Ovary (tissue), 9 donors: Measurements from ENCODE around the gene SVIL. TPM values are rescaled to one million over a fixed set of nuclear protein-coding genes. Genes with fewer than 3 reads are reported as not detected.
"Not testable (repeated sequence)": the region's sequence is repeated elsewhere in the genome, so short reads cannot be mapped to it uniquely, and the experiment has no call there.

ENCODE experiments used
- DNase-seq, 5 donors: peaks; one replicate each; pipeline ENCODE4 v3.0.0-alpha.2; 2019 to 2020
- H3K27ac ChIP-seq, 2 donors: fragments of 200-600 bp; one replicate each; pipeline versions ENCODE4 v1.5.1 to v1.8.0; 2019 to 2022
- H3K27me3 ChIP-seq: fragments of 200-600 bp; one replicate; pipeline ENCODE4 v1.8.0; 2022
- H3K36me3 ChIP-seq: fragments of 200-600 bp; sonication (generic); one replicate; pipeline ENCODE4 v1.5.1; 2019
- H3K4me1 ChIP-seq: one replicate; pipeline ENCODE4 v1.8.1; 2013; ENCODE audit warnings: mild to moderate bottlenecking, moderate library complexity; ENCODE audit not compliant: insufficient read depth
- H3K4me3 ChIP-seq: fragments of 200-600 bp; sonication (generic); one replicate; pipeline ENCODE4 v1.5.1; 2017
- H3K9me3 ChIP-seq, 2 donors: fragments of 200-600 bp in 1 of 2; sonication (generic) in 1 of 2; one replicate each; pipeline versions ENCODE4 v1.5.1 to v1.8.1; 2013 to 2019; ENCODE audit warnings: mild to moderate bottlenecking in 1 of 2, moderate library complexity in 1 of 2
- CTCF ChIP-seq, 3 donors: fragments of 450-650 bp in 2 of 3; fragments of 200-600 bp in 1 of 3; IDR thresholded peaks; one replicate each; pipeline versions ENCODE4 v1.5.1 to v1.8.0; 2016 to 2022; ENCODE audit warnings: antibody characterized with exemption in 3 of 3, mild to moderate bottlenecking in 1 of 3
- EP300 ChIP-seq: sonication (generic); formaldehyde crosslinking; IDR thresholded peaks from one replicate; pipeline ENCODE4 v1.6.1; 2017; ENCODE audit warnings: antibody characterized with exemption
- POLR2A ChIP-seq: fragments of 450-650 bp; IDR thresholded peaks from one replicate; pipeline ENCODE4 v1.6.1; 2017; ENCODE audit warnings: antibody characterized with exemption, mild to moderate bottlenecking, moderate library complexity
- WGBS, 3 donors: extraction: QIAGEN DNeasy Blood & Tissue Kit in 1 of 3; methylation state at CpG; one replicate each; pipeline versions ENCODE4 v1.1.5 to v1.1.7; 2013 to 2017; 5-methylcytosine and 5-hydroxymethylcytosine counted together
- intact Hi-C, 4 donors: fragments of 100-400 bp; cut with DNase I; formaldehyde crosslinking; loops; one replicate each; pipeline versions ENCODE4 v1.11.0 to v1.15.1; 2022 to 2023
- polyA plus RNA-seq, 2 donors: library from polyadenylated mRNA; stranded (reverse); fragments of 200-250 nt in 1 of 2; fragments of 350-450 nt in 1 of 2; fragmentation: Illumina TruSeq in 1 of 2; extraction: RNeasy Lipid Tissue Mini Kit (QIAGEN cat#74804) in 1 of 2; gene quantifications; one replicate each; pipeline ENCODE4 v1.2.3, GENCODE V29; 2013 to 2014
- total RNA-seq, 7 donors: library from RNA; depleted of rRNA in 2 of 7; stranded (reverse); fragments of >200 nt in 2 of 7; fragmentation: NEBNext Ultra II Directional in 3 of 7; extraction: Animal tissue kit (Norgen Biotek cat#: 25700) in 3 of 7; gene quantifications; one replicate each; pipeline versions ENCODE4 v1.1.0 to v1.2.4, GENCODE V29; 2016 to 2023
- donor health status: DM: no; HTN: no; CAD: no; lungs with moderate emphysema.
- donor health status: DM: no; HTN: no; CAD: no.
- donor health status: Bipolar disorder and iron deficiency.
- donor health status: DM: yes; HTN: yes; CAD: no.
- donor health status: DM: no; HTN: no; CAD: no.
- donor health status: DM: yes; HTN: yes; CAD: no.

The SVIL gene
- total and polyA plus RNA-seq, 9 donors, result 49.9 to 225 (median 139) TPM

- no peak for TF ChIP-seq CTCF (IDR thresholded peaks at IDR 0.05)
- TF ChIP-seq EP300, result no peak
- TF ChIP-seq POLR2A, result no peak
- DNase-seq, result no peak
- no peaks in the 10 kb centered on the region for H3K36me3 ChIP-seq
- no peaks in the 10 kb centered on the region for H3K9me3 ChIP-seq
- WGBS, 3 donors, result 76 to 87% (median 85%) methylated on average over 4 of the region's 4 CpGs
- H3K27ac ChIP-seq, result no peak overlapping the region
- no peak overlapping the region for H3K4me3 ChIP-seq
- intact Hi-C loops, result loop anchor here in 2 of 4 donors (5.0 to 10.0 kb wide), 2 partner anchors 143 to 146 kb away; no protein-coding TSS in a partner anchor
- peaks cover 26% of the 10 kb centered on the region for H3K4me1 ChIP-seq
- no peaks in the 10 kb centered on the region for H3K27me3 ChIP-seq
These were observed 43.2 kb downstream of the SVIL start for GRCh38 chr10:29591651-29591968.

- Histone ChIP-seq H3K36me3 (no peaks in the 10 kb centered on the region), H3K4me3 (no peak overlapping the region), H3K4me1 (peaks cover 20% of the 10 kb centered on the region), H3K9me3 (no peaks in the 10 kb centered on the region), H3K27me3 (no peaks in the 10 kb centered on the region), H3K27ac (peak overlapping the region in 1 of 2 donors; percentile 52)
- intact Hi-C loops, result loop anchor here in 2 of 4 donors (5.0 to 10.0 kb wide), 2 partner anchors 144 to 146 kb away; no protein-coding TSS in a partner anchor
- no peak for DNase-seq
- WGBS, 3 donors, result 46 to 49% (median 49%) methylated on average over 2 of the region's 2 CpGs
- TF ChIP-seq EP300, result no peak
- no peak for TF ChIP-seq POLR2A
- TF ChIP-seq CTCF (IDR thresholded peaks at IDR 0.05), result no peak
These were observed 43.7 kb downstream of the SVIL start for GRCh38 chr10:29590915-29591650.

- 77 to 83% (median 82%) methylated on average over 14 of the region's 14 CpGs for WGBS, 3 donors
- TF ChIP-seq CTCF (IDR thresholded peaks at IDR 0.05) (no peak), EP300 (no peak), POLR2A (no peak)
- Histone ChIP-seq H3K4me1 (peaks cover 14% of the 10 kb centered on the region), H3K27ac (no peak overlapping the region), H3K4me3 (no peak overlapping the region), H3K36me3 (no peaks in the 10 kb centered on the region), H3K27me3 (no peaks in the 10 kb centered on the region), H3K9me3 (no peaks in the 10 kb centered on the region)
- no peak for DNase-seq
- intact Hi-C loops, result no loop called here
These were observed 45.9 kb downstream of the SVIL start for GRCh38 chr10:29588629-29589421.

GRCh38 chr10:29587750-29588628 is 46.8 kb downstream of the SVIL start:
- intact Hi-C loops, H3K9me3 ChIP-seq, H3K27me3 ChIP-seq, H3K27ac ChIP-seq, DNase-seq, H3K4me3 ChIP-seq, H3K36me3 ChIP-seq: not testable (repeated sequence)
- WGBS, 3 donors, result 46 to 54% (median 51%) methylated on average over 15 to 17 of the region's 19 CpGs
- H3K4me1 ChIP-seq, result peaks cover 14% of the 10 kb centered on the region

- intact Hi-C loops, result not testable (repeated sequence)
These were observed 47.5 kb downstream of the SVIL start for GRCh38 chr10:29587102-29587749.

More at GRCh38 chr10:29587102-29587749, 47.5 kb downstream of the SVIL start:
- H3K27me3 ChIP-seq, H3K9me3 ChIP-seq, DNase-seq, H3K27ac ChIP-seq, H3K4me3 ChIP-seq, H3K36me3 ChIP-seq: not testable (repeated sequence)
- 70 to 72% (median 72%) methylated on average over 14 to 15 of the region's 15 CpGs for WGBS, 3 donors
- peaks cover 14% of the 10 kb centered on the region for H3K4me1 ChIP-seq
